HG03469 (cell line): ENCODE results near the gene IP6K3.

Source experiments
- ATAC-seq: cut with Tn5 transposase; IDR thresholded peaks from one replicate; pipeline ENCODE4 v1.9.1; 2021; ENCODE audit warnings: mild to moderate bottlenecking, moderate library complexity, moderate number of reproducible peaks; ENCODE audit not compliant: unreplicated experiment

IP6K3 gene

DNA sequence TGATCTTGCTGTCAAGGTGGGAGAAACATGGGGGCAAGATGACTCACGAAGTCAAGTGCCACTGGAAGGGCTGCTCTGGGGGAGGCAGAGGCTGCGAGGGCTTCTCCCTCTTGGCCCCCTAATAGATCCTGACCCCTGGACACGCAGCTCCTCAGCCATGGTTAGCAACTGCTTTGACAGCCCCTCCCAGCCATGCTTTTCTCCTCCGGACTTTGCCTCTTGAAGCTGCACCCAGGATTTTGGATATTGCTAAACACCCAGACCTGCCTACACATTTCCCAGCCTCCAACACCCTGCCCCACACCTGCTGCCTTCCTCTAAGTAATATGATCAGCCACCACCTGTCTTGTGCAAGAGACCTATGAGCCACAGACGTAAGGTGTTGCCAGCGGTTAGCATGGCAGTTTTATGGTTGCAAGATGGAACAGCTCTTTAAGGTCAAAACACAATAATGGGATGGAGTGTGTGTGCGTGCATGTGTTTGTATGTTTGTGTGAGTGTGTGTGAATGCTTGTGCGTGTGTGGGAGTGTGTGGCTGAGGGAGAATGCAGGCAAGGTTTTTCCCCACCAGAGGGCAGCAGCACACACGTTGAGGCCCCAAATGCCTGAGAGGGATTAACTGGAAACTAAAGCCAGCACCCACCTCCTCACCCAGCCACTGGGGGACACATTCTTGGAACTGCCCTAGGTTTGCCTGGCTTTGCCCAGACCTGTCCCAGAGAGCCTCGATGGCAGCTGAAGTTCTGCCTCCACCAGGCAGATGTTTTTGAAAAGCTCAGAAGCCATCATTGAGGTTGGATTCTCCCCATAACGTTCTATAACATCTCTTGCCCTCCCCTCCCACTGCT, 2.5 kb downstream of the IP6K3 start:
- ATAC-seq, result no peak

DNA sequence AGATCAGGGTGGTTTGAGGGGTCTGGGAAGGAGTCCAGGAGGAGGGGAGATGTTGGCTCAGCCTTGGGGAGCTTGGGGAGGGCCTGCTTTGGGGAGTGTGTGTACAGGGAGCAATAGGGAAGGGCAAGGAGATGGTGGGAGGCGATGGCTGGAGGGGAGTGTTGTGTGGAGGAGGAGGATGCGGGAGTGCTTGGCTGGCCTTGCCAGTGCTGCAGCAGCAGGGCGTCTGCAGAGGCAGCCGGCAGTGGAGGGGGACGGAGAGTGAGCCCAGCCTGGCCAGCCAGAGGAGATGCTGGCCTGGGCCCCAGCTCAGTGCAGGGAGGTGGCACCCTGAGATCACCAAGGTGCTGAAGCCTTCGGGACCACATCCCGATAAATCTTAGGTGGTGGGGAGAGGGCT, 3.9 kb downstream of the IP6K3 start:
- ATAC-seq, result no peak

GRCh38 chr6:33742092-33742491, 4.6 kb downstream of the IP6K3 start:
- ATAC-seq, result no peak

DNA sequence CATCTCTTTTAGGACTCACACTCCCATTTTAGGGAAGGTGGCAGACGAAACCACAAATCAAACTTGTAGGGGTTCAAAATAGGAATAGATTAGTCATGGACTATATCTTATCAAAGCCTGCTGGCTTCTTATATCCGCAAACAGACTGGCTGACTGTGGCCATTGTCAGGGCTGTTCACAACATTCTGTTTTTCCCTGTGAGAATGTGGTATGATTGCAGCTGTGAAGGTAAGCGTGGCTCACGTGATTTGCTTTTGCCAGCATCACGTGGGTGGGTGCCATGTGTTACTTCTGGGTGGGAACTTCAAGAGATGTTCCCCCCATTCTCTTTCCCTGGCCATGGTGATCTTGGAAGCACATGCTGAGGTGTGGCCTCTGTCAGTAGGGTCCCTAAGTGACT, 5.9 kb downstream of the IP6K3 start:
- ATAC-seq, result no peak

DNA sequence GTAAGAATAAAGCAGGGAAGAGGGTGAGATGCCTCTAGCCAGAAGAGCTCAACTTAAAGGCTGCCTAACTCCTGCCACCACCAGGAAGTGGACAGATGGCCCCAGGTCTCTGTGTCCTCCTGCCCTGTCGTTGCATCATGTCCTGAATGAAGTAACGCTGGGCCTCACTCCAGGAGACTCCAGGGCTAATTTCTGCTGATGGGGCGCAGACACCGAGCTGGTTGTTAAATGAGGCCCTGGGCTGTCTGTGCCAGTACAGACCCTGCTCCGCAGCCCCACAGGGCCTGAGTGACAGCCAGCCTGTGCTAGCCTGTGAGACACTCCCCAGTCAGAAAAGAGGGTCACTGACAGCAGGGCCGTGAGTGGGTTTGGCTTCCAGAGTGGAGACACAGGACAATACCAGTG, 6.5 kb downstream of the IP6K3 start:
- ATAC-seq, result no peak

GRCh38 chr6:33739571-33739970, 7.1 kb downstream of the IP6K3 start:
- ATAC-seq, result no peak

DNA sequence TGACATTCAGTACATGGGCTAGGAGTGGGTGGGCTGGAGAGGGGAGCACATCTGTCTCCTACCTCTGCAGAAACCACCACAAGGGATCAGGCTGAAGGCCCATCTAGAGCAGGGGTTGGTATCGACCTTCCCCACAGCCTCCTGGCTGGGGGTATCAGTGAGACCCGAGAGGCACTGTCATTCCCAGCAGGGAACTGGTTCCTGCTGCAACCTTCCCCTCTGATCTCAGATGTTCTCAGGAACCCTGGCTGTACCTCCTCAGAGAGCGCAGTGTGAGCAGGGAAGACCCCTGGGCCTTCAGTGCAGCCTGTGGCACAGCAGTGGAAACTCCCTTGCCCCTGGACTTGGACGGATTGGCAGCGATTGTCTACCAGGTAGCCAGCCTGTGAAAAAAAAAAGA, 7.8 kb downstream of the IP6K3 start:
- no peak for ATAC-seq

- no peak for ATAC-seq
Measured at GRCh38 chr6:33738153-33738552, 8.6 kb downstream of the IP6K3 start.

- ATAC-seq, result no peak
Measured at GRCh38 chr6:33737267-33738026, 9.3 kb downstream of the IP6K3 start.

- no peak for ATAC-seq
Measured at GRCh38 chr6:33735216-33735615, 11.5 kb downstream of the IP6K3 start.

DNA sequence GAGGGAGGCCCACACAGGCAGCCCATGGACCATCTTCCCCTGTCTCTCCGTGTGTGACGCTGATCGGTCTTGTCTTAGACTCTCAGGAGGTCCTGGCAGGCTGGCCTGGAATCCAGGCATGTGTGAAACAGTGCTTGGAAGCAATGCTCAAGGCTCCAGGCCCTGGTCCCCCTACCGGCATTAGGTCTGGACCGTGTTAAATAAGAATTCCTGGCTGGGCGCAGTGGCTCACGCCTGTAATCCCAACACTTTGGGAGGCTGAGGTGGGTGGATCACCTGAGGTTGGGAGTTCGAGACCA, 13.0 kb downstream of the IP6K3 start:
- no peak for ATAC-seq

DNA sequence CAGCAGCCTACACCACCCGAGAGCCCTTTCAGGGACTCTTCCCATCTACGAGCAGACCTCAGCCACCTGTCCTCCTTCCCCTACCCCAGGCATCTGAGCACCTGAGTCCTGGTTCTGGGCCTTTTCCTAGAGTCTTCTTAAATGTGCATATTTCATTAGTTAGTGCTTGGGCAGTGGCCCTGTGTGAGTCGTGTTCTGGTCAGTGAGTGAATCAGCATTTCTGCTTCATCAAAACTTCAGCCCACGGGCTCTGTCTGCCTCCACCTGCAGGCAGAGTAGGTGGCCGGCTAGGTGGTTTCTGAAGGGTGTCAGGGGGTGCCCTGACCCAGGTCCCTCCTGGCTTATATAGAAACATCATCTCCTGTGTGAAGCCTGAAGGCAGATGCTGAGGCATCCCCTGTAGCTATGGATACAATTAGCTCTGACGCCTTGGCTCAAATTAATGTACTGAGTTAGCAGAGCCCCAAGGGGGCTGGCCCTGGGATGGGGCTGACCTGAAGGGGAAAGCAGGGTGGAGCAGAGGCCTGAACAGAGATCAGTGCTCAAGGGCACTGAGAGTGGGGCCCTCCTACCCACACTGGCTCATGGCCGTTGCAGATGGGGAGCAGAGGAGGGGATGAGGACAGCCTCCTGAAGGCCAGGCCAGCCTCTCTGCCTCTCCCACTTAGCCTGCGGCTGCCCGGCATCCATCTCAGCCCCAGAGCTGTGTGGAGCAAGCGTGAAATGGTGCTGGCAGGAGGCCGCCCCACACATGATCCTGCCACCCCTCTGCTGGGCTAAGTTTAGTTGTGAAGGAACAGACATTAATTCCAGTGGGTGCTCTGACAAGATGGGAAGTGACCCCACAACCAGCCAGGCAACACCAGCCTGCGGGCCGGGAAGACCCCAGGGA, 13.6 kb downstream of the IP6K3 start:
- ATAC-seq, result no peak

- ATAC-seq, result no peak
Measured at GRCh38 chr6:33732385-33732784, 14.3 kb downstream of the IP6K3 start.

- ATAC-seq, result no peak
Measured at GRCh38 chr6:33731751-33732282, 14.9 kb downstream of the IP6K3 start.

GRCh38 chr6:33731035-33731434, 15.7 kb downstream of the IP6K3 start:
- ATAC-seq, result no peak

GRCh38 chr6:33730611-33731010, 16.1 kb downstream of the IP6K3 start:
- ATAC-seq, result no peak

DNA sequence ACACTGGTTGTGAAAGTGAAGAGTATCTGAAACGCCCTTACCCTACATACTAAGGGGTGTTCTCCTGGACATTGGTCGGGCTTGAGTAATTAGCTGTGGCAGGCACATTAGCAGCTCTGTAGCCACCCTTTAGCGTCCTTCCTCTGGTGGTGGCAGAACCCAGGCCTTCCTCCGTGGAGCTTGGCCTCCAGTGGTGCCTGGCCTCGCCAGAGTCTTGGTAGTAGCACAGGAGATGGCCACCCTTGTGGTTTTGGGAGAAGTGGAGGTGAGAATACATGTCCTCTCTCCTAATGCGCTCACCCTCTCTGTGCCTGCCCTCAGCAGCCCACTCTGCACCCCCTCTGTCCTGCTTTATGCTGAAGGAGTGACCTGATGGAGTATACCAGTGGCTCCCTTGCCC, 17.6 kb downstream of the IP6K3 start:
- no peak for ATAC-seq

DNA sequence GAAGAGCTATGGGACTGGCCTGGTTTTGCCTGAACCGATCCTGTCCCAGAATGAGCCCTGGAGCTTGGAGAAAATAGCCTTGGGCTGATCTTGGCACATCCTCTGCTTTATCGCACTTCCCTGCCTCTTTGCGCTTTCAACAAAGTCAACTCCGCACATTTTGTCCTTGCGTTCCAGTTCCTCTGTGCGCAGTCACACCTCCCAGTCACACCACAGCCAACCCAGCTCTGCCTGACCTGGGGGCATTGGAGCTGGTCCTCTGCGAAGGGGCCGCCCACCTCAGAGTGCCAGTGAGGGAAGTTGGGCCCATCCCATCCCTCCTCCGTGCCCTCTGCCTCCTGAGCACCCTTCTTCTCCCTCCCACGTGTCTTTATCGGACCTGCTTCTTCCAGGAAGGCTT, 18.3 kb downstream of the IP6K3 start:
- no peak for ATAC-seq

DNA sequence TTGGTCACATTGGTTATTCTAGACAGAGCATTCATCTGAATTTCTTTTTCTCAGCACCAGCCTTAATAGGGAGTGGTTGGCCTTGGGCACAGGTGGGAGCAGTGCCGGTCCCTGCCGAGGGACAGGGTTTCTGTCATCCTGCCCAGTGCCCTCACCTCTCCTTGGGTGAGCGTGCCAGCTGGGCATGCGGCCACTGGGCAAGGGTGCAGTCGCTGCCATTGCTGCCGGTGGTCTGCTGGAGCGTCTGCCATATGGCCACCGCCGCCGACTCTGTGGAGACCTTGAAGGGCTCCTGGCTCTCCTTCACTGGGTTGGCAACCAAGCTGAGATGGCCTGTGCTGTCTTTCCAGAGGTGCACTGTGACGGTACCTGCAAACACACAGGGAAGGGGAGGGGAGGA, 18.8 kb downstream of the IP6K3 start:
- ATAC-seq, result no peak

- no peak for ATAC-seq
Measured at GRCh38 chr6:33727126-33727525, 19.6 kb downstream of the IP6K3 start.

DNA sequence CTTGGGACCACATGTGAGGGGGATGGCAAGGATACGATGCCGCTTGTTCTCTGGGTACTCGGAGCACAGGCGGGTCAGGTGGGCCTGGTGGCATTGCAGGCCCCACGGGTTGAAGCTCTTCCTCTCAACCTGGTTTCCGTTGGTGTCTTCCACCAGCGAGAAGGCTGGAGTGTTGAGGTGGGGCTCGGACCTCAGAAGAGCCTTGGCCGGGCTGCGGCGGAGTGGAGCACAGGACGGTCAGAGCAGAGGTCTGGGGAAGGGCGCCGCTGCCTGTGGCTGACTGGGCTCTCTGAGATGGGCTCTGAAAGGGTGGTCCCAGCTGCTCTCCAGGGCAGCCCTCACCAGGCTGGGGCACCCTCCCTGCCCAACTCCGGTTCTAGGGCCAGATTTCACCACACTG, 20.0 kb downstream of the IP6K3 start:
- ATAC-seq, result no peak
